ENCODE measurements around the gene ZNF467.

ZNF467 gene

DNA sequence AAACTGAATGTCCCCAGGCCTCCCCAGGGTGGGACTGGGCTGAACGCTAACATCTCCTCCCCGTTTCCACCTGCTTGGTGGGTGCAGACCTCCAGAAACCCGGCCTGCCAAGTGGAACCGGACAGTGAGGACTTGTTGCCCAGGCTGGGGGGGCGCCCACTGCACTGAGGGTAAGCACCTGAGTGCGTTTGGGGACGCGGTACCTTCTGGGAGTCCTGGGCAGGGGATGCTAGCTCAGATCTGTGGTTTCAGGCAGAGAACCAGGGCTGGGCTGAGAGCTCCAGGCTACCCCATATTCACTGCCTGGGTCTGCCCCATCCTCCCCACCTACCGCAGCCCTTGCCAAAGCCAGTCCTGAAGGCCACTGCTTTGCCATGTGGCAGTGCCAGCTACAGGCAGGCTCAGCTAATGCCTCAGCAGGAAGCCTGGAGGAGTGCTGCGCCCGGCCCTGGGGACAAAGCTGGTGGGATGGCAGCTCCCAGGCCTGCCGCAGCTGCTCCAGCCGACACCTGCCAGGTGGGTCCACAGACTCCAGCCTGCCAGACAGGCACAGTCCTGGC is 3.5 kb upstream of the ZNF467 start:
- Histone ChIP-seq H3F3A (ENCODE audit: insufficient read depth, low read length) (no peaks in the 10 kb centered on the region), H3K36me3 (replicated peaks; ENCODE audit: insufficient read depth, low read length) (no peaks in the 10 kb centered on the region), H4K20me1 (ENCODE audit: insufficient read depth, low read length) (peaks cover 5% of the 10 kb centered on the region), H3K4me2 (ENCODE audit: low read depth, low read length) (no peak overlapping the region), H3K27ac (ENCODE audit: low read length) (no peak overlapping the region), H3K9me3 (replicated peaks; ENCODE audit: insufficient read depth, low read length) (no peaks in the 10 kb centered on the region), H3K4me3 (ENCODE audit: low read length) (no peak overlapping the region), H3K9me2 (replicated peaks; ENCODE audit: insufficient read depth, low read length) (no peaks in the 10 kb centered on the region), H3K27me3 (replicated peaks; ENCODE audit: insufficient read depth, low read length) (peaks cover 75% of the 10 kb centered on the region), H3K79me2 (ENCODE audit: low read length) (no peaks in the 10 kb centered on the region), H2AFZ (ENCODE audit: low read length) (no peak overlapping the region), H3K9ac (ENCODE audit: low read length) (no peak overlapping the region), H3K4me1 (ENCODE audit: low read length) (no peaks in the 10 kb centered on the region)
- TF ChIP-seq EZH2 (optimal IDR thresholded peaks at IDR 0.05; ENCODE audit: low read depth, low read length) (no peak), EZH2phosphoT487 (IDR thresholded peaks at IDR 0.05; ENCODE audit: low read length) (no peak)
- TF ChIP-seq, protein P1, sequence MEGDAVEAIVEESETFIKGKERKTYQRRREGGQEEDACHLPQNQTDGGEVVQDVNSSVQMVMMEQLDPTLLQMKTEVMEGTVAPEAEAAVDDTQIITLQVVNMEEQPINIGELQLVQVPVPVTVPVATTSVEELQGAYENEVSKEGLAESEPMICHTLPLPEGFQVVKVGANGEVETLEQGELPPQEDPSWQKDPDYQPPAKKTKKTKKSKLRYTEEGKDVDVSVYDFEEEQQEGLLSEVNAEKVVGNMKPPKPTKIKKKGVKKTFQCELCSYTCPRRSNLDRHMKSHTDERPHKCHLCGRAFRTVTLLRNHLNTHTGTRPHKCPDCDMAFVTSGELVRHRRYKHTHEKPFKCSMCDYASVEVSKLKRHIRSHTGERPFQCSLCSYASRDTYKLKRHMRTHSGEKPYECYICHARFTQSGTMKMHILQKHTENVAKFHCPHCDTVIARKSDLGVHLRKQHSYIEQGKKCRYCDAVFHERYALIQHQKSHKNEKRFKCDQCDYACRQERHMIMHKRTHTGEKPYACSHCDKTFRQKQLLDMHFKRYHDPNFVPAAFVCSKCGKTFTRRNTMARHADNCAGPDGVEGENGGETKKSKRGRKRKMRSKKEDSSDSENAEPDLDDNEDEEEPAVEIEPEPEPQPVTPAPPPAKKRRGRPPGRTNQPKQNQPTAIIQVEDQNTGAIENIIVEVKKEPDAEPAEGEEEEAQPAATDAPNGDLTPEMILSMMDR (IDR thresholded peaks at IDR 0.05; ENCODE audit: low read length) = no peak
- DNase-seq = no peak

DNA sequence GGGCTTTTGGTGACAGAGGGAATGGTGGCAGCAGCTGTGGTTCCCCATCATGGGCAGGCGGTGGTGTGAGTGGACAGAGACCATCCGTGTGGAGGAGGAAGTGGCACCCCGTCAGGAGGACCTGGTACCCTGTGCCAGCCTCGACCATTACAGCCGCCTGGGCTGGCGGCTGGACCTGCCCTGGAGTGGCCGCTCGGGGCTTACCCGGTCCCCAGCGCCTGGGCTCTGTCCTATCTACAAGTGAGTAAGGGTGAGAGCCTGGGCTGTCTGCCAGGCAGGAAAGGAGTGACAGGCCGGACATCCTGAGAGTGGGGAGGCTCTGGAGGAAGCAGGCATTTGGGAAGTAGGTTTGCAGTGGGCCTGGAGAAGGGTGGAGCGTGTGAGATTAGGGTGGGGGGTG is 2.9 kb upstream of the ZNF467 start:
- Histone ChIP-seq H3K9ac (ENCODE audit: low read length) (no peak overlapping the region), H3K36me3 (replicated peaks; ENCODE audit: insufficient read depth, low read length) (no peaks in the 10 kb centered on the region), H3K9me2 (replicated peaks; ENCODE audit: insufficient read depth, low read length) (no peaks in the 10 kb centered on the region), H3K4me2 (ENCODE audit: low read depth, low read length) (no peak overlapping the region), H2AFZ (ENCODE audit: low read length) (no peak overlapping the region), H3K79me2 (ENCODE audit: low read length) (no peaks in the 10 kb centered on the region), H3K27ac (ENCODE audit: low read length) (no peak overlapping the region), H4K20me1 (ENCODE audit: insufficient read depth, low read length) (peaks cover 5% of the 10 kb centered on the region), H3F3A (ENCODE audit: insufficient read depth, low read length) (no peaks in the 10 kb centered on the region), H3K9me3 (replicated peaks; ENCODE audit: insufficient read depth, low read length) (no peaks in the 10 kb centered on the region), H3K4me3 (ENCODE audit: low read length) (no peak overlapping the region), H3K4me1 (ENCODE audit: low read length) (no peaks in the 10 kb centered on the region), H3K27me3 (replicated peaks; ENCODE audit: insufficient read depth, low read length) (peaks cover 73% of the 10 kb centered on the region)
- no peak for TF ChIP-seq EZH2phosphoT487 (IDR thresholded peaks at IDR 0.05; ENCODE audit: low read length)
- no peak for DNase-seq

DNA sequence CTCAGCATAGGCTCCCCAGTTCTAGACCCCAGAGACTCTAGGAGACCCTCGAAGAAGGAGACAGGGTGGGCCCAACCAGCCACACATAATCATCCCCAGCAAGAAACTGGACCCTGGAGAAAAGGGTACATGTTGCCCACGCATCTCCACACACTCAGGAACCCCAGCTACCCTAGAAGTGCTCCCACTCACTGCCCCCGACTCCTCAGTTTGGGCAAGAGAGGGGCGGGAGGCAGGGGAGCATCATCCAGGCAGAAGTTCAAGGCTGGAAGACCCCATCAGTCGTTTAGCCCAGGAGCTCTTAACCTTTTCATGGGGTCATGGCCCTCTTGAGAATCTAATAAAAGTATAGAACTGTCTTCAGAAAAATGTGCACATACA is 1.8 kb upstream of the ZNF467 start:
- no peak overlapping the region for H3K27ac ChIP-seq (ENCODE audit: low read length)

More for the DNA sequence above, 1.8 kb upstream of the ZNF467 start:
- Histone ChIP-seq H3K27me3 (replicated peaks; ENCODE audit: insufficient read depth, low read length) (peaks cover 70% of the 10 kb centered on the region), H3F3A (ENCODE audit: insufficient read depth, low read length) (no peaks in the 10 kb centered on the region), H3K9me3 (replicated peaks; ENCODE audit: insufficient read depth, low read length) (no peaks in the 10 kb centered on the region), H3K9ac (ENCODE audit: low read length) (no peak overlapping the region), H3K79me2 (ENCODE audit: low read length) (no peaks in the 10 kb centered on the region), H4K20me1 (ENCODE audit: insufficient read depth, low read length) (peaks cover 5% of the 10 kb centered on the region), H3K36me3 (replicated peaks; ENCODE audit: insufficient read depth, low read length) (no peaks in the 10 kb centered on the region), H3K4me2 (ENCODE audit: low read depth, low read length) (no peak overlapping the region), H3K4me1 (ENCODE audit: low read length) (no peaks in the 10 kb centered on the region), H3K4me3 (ENCODE audit: low read length) (no peak overlapping the region), H3K9me2 (replicated peaks; ENCODE audit: insufficient read depth, low read length) (no peaks in the 10 kb centered on the region), H2AFZ (ENCODE audit: low read length) (no peak overlapping the region)
- no peak for DNase-seq
- TF ChIP-seq EZH2 (optimal IDR thresholded peaks at IDR 0.05; ENCODE audit: low read depth, low read length) = no peak
- TF ChIP-seq, protein P1 (IDR thresholded peaks at IDR 0.05; ENCODE audit: low read length) = no peak
- TF ChIP-seq EZH2phosphoT487 (IDR thresholded peaks at IDR 0.05; ENCODE audit: low read length) = no peak
